HCT116 (cell line): Measurements from ENCODE around the gene SCFD2.

Source experiments
- EZH2 ChIP-seq: fragments of 200-600 bp; sonication (generic); IDR thresholded peaks from 2 replicates; pipeline ENCODE4 v1.6.1; 2017; ENCODE audit warnings: antibody characterized with exemption, mixed run types
- TCF7L2 ChIP-seq: IDR thresholded peaks from 2 replicates; pipeline ENCODE4 v1.7.0; 2011; ENCODE audit warnings: borderline replicate concordance, inconsistent platforms; ENCODE audit not compliant: insufficient read depth, insufficient read length; ENCODE audit errors: extremely low read depth

DNA sequence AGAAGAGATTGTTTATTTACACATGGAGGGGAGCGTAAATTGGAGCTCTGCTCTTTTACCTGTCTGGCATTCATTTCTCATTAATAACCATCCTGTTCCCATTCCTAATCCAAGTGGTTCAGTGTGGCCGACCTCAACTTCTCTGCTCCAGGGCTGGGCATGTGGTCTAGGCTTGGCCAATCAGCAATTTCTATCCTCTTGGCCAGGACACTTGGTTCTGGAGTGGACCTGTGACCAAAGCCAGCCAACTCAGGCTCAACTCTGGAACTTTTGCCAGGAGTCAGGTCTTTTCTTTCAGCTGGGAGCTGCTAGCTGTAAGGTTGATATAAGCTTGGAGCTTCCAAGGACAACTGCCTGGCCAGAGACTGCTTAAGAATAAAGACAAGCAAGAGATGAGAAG is 519.4 kb downstream of the SCFD2 start:
- TF ChIP-seq TCF7L2 = no peak
- no peak for TF ChIP-seq EZH2
